HG02943 (cell line): ENCODE data around the gene MBNL2.

Experiments
- ATAC-seq: cut with Tn5 transposase; IDR thresholded peaks from one replicate; pipeline ENCODE4 v1.9.1; 2021; ENCODE audit warnings: mild to moderate bottlenecking, low read depth, moderate library complexity; ENCODE audit not compliant: unreplicated experiment

MBNL2 gene

GRCh38 chr13:97318532-97318931, 96.4 kb downstream of the MBNL2 start:
- ATAC-seq, result no peak

GRCh38 chr13:97319113-97319720, 97.1 kb downstream of the MBNL2 start:
- no peak for ATAC-seq

DNA sequence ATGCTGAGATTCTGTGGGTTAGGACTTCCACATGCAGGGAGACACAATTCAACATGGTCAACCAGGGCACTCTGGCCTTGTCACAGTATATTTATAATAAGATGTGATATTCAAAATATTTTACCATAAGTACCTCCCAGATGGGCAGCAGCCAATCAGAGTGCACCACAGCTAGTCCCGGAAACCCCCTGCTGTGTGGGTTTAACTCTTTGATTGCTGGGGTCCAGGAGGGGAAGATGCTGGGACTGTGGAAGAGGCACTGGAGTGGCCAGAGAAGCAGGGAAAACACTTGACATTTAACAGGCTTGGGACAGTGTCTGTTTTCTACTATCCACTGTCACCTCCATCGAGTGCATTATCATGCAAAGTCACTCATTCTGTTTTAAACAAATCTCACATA, 99.0 kb downstream of the MBNL2 start:
- no peak for ATAC-seq

DNA sequence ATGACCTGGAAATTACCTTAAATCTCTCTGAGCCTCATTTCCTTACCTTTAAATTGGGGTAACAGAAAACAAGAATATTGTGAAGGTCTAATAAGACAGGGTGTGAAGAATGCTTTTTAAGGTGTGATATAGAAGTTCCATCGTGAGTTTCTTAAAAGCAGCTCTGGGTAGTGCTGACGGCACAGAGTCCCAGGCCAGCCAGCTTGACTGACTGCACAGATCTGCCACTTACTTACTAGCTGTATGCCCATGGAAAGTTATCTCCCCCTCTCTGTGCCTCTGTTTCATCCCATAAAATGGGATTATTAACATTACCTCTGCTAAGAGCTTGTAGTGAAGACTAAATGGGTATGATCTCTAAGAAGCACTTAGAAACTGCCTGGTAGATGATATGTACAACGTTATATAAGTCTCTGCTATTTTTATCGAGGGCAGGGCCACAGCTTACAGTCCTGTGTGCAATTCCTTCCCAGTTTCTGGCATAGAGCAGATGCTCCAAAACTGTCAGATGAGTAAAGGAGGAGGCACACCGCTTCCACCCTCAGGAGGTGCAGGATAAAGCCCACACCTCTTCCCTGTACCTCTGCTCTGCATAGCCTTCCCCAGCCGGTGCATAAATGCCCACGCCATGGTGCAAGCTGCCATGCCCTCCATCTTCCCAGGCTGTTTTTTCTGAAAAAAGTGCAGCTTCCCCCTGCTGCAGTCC, 99.6 kb downstream of the MBNL2 start:
- no peak for ATAC-seq

GRCh38 chr13:97322740-97323342, 100.7 kb downstream of the MBNL2 start:
- no peak for ATAC-seq

- ATAC-seq, result no peak
These were observed 102.0 kb downstream of the MBNL2 start for GRCh38 chr13:97324115-97324514.

- ATAC-seq, result no peak
These were observed 103.6 kb downstream of the MBNL2 start for GRCh38 chr13:97325738-97326137.

GRCh38 chr13:97327086-97327485, 105.0 kb downstream of the MBNL2 start:
- no peak for ATAC-seq

GRCh38 chr13:97327506-97328221, 105.5 kb downstream of the MBNL2 start:
- ATAC-seq, result no peak

- no peak for ATAC-seq
These were observed 106.2 kb downstream of the MBNL2 start for GRCh38 chr13:97328222-97328790.

DNA sequence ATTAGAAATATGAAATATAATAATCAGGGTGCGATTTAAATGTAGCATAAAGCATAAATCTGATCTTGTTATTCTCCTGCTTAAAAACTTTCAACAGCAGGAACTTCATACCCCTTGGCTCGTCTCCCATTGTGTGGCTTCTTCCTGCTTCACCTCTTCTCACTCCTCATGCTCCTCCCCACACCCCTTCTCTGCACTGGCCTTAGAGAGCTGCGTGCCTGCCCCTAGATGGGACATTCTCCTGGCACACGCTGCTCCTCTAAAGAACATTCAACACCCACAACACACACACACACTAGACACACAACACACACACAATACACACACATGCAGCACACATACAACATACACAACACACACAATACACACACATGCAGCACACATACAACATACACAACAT, 107.2 kb downstream of the MBNL2 start:
- ATAC-seq, result no peak

- no peak for ATAC-seq
These were observed 108.3 kb downstream of the MBNL2 start for GRCh38 chr13:97330448-97330847.

GRCh38 chr13:97332742-97333141, 110.6 kb downstream of the MBNL2 start:
- no peak for ATAC-seq

DNA sequence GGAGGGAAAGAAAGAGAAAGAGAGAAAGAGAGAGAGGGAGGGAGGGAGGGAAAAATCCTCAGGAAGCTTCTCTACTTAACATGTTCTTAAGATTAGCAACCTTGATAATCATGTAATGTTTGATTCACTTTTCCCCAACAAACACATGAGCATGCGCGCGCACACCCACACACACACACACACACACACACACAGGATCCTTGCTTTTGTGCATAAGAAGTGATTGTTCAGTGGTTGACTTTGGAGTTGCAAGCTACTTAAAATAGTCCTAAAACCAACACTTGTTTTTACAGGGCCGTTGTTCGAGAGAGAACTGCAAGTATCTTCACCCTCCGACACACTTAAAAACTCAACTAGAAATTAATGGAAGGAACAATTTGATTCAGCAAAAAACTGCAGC, 111.8 kb downstream of the MBNL2 start:
- ATAC-seq, result no peak

DNA sequence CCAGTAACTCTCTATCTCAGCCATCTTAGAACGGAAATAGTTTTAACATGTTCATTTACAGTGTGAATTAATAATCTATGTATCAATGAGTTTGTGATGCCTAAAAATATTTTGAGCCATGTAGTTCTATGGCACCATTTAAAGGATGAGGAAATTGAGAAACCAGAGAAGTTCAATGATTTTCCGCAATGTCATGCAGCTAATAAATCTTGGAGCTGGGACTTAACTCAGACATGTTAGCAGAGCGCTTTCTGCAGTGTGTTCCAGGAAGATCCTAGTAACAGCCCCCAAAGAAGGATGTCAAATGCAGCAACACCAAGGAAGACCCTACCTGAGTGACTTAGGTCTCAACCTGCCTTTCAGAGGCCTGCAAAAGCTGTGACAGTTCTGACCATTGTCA, 112.6 kb downstream of the MBNL2 start:
- ATAC-seq, result no peak

GRCh38 chr13:97335488-97336134, 113.5 kb downstream of the MBNL2 start:
- ATAC-seq, result no peak

DNA sequence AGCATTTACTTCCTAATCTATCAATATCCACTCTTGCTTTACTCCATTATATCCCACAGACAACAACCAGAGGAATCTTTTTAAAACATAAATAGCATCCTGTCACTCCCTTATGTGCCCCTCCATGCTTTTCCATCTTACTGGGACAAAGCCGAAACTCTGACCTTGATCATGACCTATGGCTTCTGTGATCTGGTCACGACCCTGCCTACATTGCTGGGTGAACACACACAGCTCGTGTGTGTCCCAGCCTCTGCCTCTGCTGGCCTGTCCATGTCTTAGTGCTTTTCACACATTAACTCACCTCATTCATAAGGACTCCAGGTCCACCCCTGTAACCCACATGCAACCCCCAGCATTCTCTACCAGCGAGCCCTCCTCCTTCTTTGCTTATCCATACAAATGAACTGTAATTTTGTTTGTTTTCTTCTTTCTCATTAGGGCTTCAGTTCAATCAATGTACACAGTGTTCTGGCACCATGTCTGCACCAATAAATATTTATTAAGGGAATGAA, 115.9 kb downstream of the MBNL2 start:
- no peak for ATAC-seq

DNA sequence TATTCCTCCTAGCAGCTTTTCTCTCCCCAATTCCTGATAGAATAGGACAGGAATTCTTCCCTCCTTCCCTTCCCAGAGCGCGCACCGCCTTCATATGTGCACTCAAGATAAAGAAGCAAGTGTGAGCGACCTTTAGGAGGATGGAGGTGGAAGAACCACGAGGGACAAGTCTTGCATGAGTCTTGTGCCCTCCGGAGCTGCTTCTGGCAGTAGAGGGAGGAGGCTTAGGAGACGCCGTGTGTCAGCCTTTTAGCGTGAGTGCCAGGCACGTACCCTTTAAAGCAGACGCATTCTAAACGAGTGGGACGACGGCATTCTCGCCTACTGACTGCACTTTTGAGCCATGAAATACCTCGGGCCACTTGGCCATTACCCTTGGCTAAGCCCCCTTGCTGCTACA, 116.4 kb downstream of the MBNL2 start:
- ATAC-seq, result no peak

- ATAC-seq, result no peak
These were observed 117.2 kb downstream of the MBNL2 start for GRCh38 chr13:97339019-97339987.
